Choroid plexus epithelial cell (primary cell): ENCODE results near the gene TEX13B.
"Not testable (repeated sequence)": the region's sequence is repeated elsewhere in the genome, so short reads cannot be mapped to it uniquely, and the experiment has no call there.

Experiments used
- DNase-seq: peaks from one replicate; pipeline ENCODE4 v3.0.0-alpha.2; 2010; ENCODE audit warnings: low read depth
- H3K4me3 ChIP-seq: 2 replicates; pipeline ENCODE4 v1.5.1; 2011; ENCODE audit warnings: low read depth, mild to moderate bottlenecking, control low read depth, low read length, moderate library complexity
- TF ChIP-seq, protein P1 (sequence below): conservative IDR thresholded peaks from 2 replicates; pipeline ENCODE4 v1.5.1; 2011; ENCODE audit warnings: low read depth, mild to moderate bottlenecking, control low read depth, inconsistent platforms, low read length, moderate library complexity

The TEX13B gene

DNA sequence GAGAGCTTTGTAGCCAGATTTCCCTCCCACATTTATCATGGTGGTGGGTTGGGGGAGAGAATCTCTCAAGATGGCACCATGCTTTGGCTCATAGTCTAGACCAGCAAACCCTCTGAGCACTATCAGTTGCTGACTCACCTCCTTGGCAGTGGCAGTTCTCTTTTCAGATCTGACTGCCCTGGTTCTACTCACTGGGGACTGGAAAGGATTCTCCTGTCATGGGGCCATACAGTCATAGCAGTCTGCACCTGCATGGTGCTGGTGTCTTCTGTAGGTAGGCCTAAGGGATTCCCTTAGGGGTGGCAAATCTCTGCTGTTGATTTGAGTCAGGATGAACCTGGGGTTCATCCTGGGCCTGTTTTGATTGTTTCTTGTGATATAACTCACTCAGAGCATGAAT, 2.6 kb downstream of the TEX13B start:
- no peak for DNase-seq
- H3K4me3 ChIP-seq, result no peak overlapping the region
- TF ChIP-seq, protein P1, sequence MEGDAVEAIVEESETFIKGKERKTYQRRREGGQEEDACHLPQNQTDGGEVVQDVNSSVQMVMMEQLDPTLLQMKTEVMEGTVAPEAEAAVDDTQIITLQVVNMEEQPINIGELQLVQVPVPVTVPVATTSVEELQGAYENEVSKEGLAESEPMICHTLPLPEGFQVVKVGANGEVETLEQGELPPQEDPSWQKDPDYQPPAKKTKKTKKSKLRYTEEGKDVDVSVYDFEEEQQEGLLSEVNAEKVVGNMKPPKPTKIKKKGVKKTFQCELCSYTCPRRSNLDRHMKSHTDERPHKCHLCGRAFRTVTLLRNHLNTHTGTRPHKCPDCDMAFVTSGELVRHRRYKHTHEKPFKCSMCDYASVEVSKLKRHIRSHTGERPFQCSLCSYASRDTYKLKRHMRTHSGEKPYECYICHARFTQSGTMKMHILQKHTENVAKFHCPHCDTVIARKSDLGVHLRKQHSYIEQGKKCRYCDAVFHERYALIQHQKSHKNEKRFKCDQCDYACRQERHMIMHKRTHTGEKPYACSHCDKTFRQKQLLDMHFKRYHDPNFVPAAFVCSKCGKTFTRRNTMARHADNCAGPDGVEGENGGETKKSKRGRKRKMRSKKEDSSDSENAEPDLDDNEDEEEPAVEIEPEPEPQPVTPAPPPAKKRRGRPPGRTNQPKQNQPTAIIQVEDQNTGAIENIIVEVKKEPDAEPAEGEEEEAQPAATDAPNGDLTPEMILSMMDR, result no peak

DNA sequence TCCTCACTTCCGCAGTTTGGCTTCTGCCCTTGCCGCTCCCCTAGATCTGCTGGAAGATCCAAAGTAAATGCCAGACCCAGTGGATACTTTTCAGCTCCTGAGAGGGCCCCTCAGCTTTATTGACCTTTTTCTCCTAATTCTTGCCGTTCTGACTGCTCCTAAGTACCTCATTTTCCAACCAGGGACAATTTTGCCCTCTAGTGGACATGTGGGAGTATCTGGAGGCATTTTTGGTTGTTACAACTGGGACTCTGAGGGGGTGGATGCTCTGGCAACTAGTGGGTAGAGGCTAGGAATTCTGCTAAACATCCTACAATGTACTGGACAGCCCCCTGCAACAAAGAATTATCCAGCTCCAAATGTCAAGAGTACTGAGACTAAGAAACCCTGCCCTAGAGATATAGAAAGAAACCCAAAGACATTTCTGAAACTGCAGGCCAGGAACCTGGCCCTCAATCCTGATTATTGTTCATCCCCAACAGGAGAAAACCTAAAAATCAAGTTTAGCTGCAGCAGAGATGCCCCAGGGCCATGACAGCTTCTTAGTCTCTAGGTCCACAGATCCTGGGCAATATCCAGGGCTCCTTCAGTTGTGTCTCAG, 3.4 kb downstream of the TEX13B start:
- DNase-seq, result peak; percentile 61
- TF ChIP-seq, protein P1, result peak; percentile 70
- no peak overlapping the region for H3K4me3 ChIP-seq

GRCh38 chrX:107978071-107978470, 4.1 kb downstream of the TEX13B start:
- no peak for DNase-seq
- no peak overlapping the region for H3K4me3 ChIP-seq
- TF ChIP-seq, protein P1, result no peak

DNA sequence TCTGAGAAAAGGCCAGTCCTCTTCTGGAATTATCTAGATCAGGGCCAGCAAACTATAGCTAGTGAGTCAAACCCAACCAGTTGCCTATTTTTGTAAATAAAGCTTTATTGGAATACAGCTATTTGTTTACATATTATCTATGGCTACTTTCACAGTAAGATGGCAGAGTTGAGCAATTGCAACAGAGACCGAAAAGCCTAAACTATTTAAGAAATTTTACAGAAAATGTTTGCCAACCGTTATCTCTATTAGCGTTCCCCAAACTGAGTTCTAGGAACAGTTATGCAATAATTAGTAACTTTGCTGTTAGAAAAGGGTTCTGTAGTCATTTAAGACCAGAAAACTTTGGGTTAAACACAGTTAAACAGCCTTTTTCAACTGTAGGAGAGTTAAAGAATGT, 10.5 kb downstream of the TEX13B start:
- DNase-seq, result peak; percentile 15
- no peak overlapping the region for H3K4me3 ChIP-seq
- TF ChIP-seq, protein P1, result no peak

GRCh38 chrX:107970073-107970472, 12.1 kb downstream of the TEX13B start:
- TF ChIP-seq, protein P1, result no peak
- peak; percentile 15 for DNase-seq
- no peak overlapping the region for H3K4me3 ChIP-seq

DNA sequence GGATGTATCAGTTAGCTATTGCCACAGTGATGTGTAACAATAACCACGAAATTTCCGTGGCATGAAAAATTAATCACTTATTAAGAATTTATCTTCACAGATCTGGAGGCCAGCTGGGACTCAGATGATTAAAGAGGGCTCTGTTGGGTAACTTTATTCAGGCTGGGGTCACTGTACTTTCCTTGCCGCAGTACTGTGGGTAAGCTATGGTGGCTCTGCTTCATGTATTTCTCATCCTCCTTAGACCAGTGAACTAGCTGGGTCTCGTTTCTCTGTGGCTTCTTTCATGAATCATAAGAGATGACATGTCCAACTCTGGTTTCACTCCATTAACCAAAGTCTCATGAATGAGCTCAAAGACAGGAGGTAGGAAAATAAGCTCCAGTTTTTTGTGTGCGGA, 13.5 kb downstream of the TEX13B start:
- no peak for DNase-seq
- TF ChIP-seq, protein P1, result no peak
- no peak overlapping the region for H3K4me3 ChIP-seq

DNA sequence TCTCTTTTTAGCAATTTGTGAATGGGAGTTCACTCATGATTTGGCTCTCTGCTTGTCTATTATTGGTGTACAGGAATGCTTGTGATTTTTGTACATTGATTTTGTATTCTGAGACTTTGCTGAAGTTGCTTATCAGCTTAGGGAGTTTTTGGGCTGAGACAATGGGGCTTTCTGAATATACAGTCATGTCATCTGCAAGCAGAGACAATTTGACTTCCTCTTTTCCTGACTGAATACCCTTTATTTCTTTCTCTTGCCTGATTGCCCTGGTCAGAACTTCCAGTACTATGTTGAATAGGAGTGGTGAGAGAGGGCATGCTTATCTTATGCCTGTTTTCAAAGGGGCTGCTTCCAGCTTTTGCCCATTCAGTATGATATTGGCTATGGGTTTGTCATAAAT, 26.8 kb downstream of the TEX13B start:
- not testable (repeated sequence) for DNase-seq, H3K4me3 ChIP-seq

- no peak overlapping the region for H3K4me3 ChIP-seq
- TF ChIP-seq, protein P1, result no peak
- DNase-seq, result peak; percentile 2
These were observed 42.1 kb downstream of the TEX13B start for GRCh38 chrX:107940095-107940494.
